Caco-2 (cell line): Measurements from ENCODE around the gene PDIA4. TPM values are rescaled to one million over a fixed set of nuclear protein-coding genes. Genes with fewer than 3 reads are reported as not detected.

Experiments
- BruUV-seq: library from RNA; stranded (reverse); fragments of 400-500 nt; replicated peaks from 2 replicates; lab custom pipeline; 2021; lab: Mats Ljungman, UMichigan
- CTCF ChIA-PET: fragments of 300-600 bp; sonication (Branson Sonifier 250); formaldehyde crosslinking; loops from one replicate; lab custom pipeline; 2022; ENCODE audit warnings: antibody characterized with exemption; lab: Charles Lee
- POLR2A ChIA-PET: fragments of 300-600 bp; sonication (Branson Sonifier 250); formaldehyde crosslinking; loops from one replicate; lab custom pipeline; 2022; ENCODE audit warnings: antibody characterized with exemption; lab: Charles Lee
- DNase-seq, 2 experiments: peaks; one replicate each; pipeline versions ENCODE4 v3.0.0 to v3.0.0-alpha.2; 2020 to 2022
- H3K27me3 ChIP-seq: replicated peaks from 2 replicates; pipeline ENCODE4 v1.6.0; 2011; ENCODE audit warnings: low read length; ENCODE audit not compliant: control insufficient read depth, insufficient read depth
- H3K36me3 ChIP-seq: 2 replicates; pipeline ENCODE4 v1.5.1; 2011; ENCODE audit warnings: low read length; ENCODE audit not compliant: control insufficient read depth, insufficient read depth
- H3K4me1 ChIP-seq: fragments of 250-450 bp; sonication (Bioruptor Pico); 2 replicates; pipeline ENCODE4 v1.5.1; 2020; ENCODE audit warnings: mild to moderate bottlenecking
- H3K4me3 ChIP-seq: 2 replicates; pipeline ENCODE4 v1.5.1; 2011; ENCODE audit warnings: low read depth, mild to moderate bottlenecking, control low read depth, low read length
- H3K9me3 ChIP-seq: fragments of 250-450 bp; sonication (Bioruptor Pico); 2 replicates; pipeline ENCODE4 v1.5.1; 2020; ENCODE audit warnings: mild to moderate bottlenecking, moderate library complexity
- H3K27ac Mint-ChIP-seq: one replicate; pipeline ENCODE4 v1.8.0; 2022; ENCODE audit warnings: mixed read lengths; ENCODE audit not compliant: unreplicated experiment
- H3K27me3 Mint-ChIP-seq: one replicate; pipeline ENCODE4 v1.8.0; 2022; ENCODE audit warnings: mixed read lengths; ENCODE audit not compliant: insufficient read depth, unreplicated experiment
- H3K36me3 Mint-ChIP-seq: one replicate; pipeline ENCODE4 v1.8.0; 2022; ENCODE audit warnings: mild to moderate bottlenecking, mixed read lengths; ENCODE audit not compliant: insufficient read depth, unreplicated experiment
- H3K4me1 Mint-ChIP-seq: one replicate; pipeline ENCODE4 v1.8.0; 2022; ENCODE audit warnings: low read depth, mixed read lengths; ENCODE audit not compliant: unreplicated experiment
- H3K4me3 Mint-ChIP-seq: one replicate; pipeline ENCODE4 v1.8.0; 2022; ENCODE audit warnings: mild to moderate bottlenecking, moderate library complexity, mixed read lengths; ENCODE audit not compliant: unreplicated experiment
- H3K9me3 Mint-ChIP-seq: one replicate; pipeline ENCODE4 v1.8.0; 2022; ENCODE audit warnings: mixed read lengths; ENCODE audit not compliant: unreplicated experiment
- CTCF ChIP-seq, 2 experiments: fragments of 200-600 bp in 1 of 2; IDR thresholded peaks; 1 replicate in 1 of 2; 2 replicates in 1 of 2; pipeline versions ENCODE4 v1.5.1 to v1.8.0; 2011 to 2022; ENCODE audit warnings: antibody characterized with exemption in 1 of 2, control low read depth in 1 of 2, inconsistent platforms in 1 of 2, low read depth in 1 of 2, low read length in 1 of 2, mild to moderate bottlenecking in 1 of 2, moderate library complexity in 1 of 2; ENCODE audit not compliant: insufficient read depth in 1 of 2, severe bottlenecking in 1 of 2, unreplicated experiment in 1 of 2
- intact Hi-C: fragments of 100-400 bp; cut with micrococcal nuclease; formaldehyde crosslinking; loops from one replicate; pipeline ENCODE4 v1.10.0; 2022; ENCODE audit not compliant: unreplicated experiment
- total RNA-seq: library from RNA; stranded (reverse); gene quantifications from 2 replicates; pipeline ENCODE4 v1.2.3, GENCODE V29; 2022

Gene PDIA4
- total RNA-seq, 1 experiment from 2014 or later = 197 TPM

GRCh38 chr7:148983200-148984146 lies 44.8 kb downstream of the PDIA4 start:
- Mint-ChIP-seq H3K4me3 (peak overlapping the region; percentile 76), H3K9me3 (no peaks in the 10 kb centered on the region), H3K36me3 (peaks cover 23% of the 10 kb centered on the region), H3K27me3 (peaks cover 7% of the 10 kb centered on the region), H3K27ac (peak overlapping the region; percentile 91), H3K4me1 (peaks cover 38% of the 10 kb centered on the region)
- POLR2A ChIA-PET = interaction anchor here (0.6 to 0.7 kb wide), 2 partner anchors 20 to 164 kb away, joined by 3 read pairs; partner anchors contain the start of gene ZNF398
- peak overlapping the region; percentile 45 for H3K4me3 ChIP-seq
- no TSS peak for BruUV-seq
- CTCF ChIA-PET = interaction anchor here (0.8 to 1.8 kb wide), 4 partner anchors 17 to 248 kb away, joined by 3 to 5 read pairs (median 4); no protein-coding TSS in a partner anchor
- intact Hi-C loops = loop anchor here (1.0 to 2.0 kb wide), 2 partner anchors 17 to 43 kb away; no protein-coding TSS in a partner anchor
- H3K9me3 ChIP-seq = no peaks in the 10 kb centered on the region
- peak; percentile 83 to 89 for DNase-seq
- H3K36me3 ChIP-seq = no peaks in the 10 kb centered on the region
- peaks cover 8% of the 10 kb centered on the region; the same call in 1 of the 2 replicates for H3K4me1 ChIP-seq
- TF ChIP-seq CTCF (IDR thresholded peaks at IDR 0.05; ENCODE audit: insufficient read depth in 1 of 2, low read depth in 1 of 2, low read length in 1 of 2, severe bottlenecking in 1 of 2, unreplicated experiment in 1 of 2) = no peak
- H3K27me3 ChIP-seq = no peaks in the 10 kb centered on the region

- no TSS peak for BruUV-seq
- POLR2A ChIA-PET = interaction anchor here (0.6 to 0.7 kb wide), 2 partner anchors 19 to 165 kb away, joined by 3 read pairs; partner anchors contain the start of gene ZNF398
- intact Hi-C loops = loop anchor here (1.0 to 2.0 kb wide), 2 partner anchors 16 to 42 kb away; no protein-coding TSS in a partner anchor
Observed at GRCh38 chr7:148982654-148983199, 45.6 kb downstream of the PDIA4 start.

More at GRCh38 chr7:148982654-148983199, 45.6 kb downstream of the PDIA4 start:
- peak in 1 of 2 experiments; percentile 32 for DNase-seq
- peak overlapping the region; percentile 76 for H3K4me3 Mint-ChIP-seq
- no peaks in the 10 kb centered on the region for H3K27me3 ChIP-seq
- TF ChIP-seq CTCF (IDR thresholded peaks at IDR 0.05; ENCODE audit: insufficient read depth in 1 of 2, low read depth in 1 of 2, low read length in 1 of 2, severe bottlenecking in 1 of 2, unreplicated experiment in 1 of 2) = no peak
- 0 out of 2 replicates have a peak, but pooled peaks cover 8% of the 10 kb centered on the region for H3K4me1 ChIP-seq
- H3K27me3 Mint-ChIP-seq = peaks cover 7% of the 10 kb centered on the region
- no peaks in the 10 kb centered on the region for H3K9me3 ChIP-seq
- H3K9me3 Mint-ChIP-seq = no peaks in the 10 kb centered on the region
- H3K4me3 ChIP-seq = peak overlapping the region; percentile 45
- CTCF ChIA-PET = interaction anchor here (1.1 to 1.8 kb wide), 3 partner anchors 16 to 83 kb away, joined by 3 to 5 read pairs (median 5); no protein-coding TSS in a partner anchor
- peaks cover 38% of the 10 kb centered on the region for H3K4me1 Mint-ChIP-seq
- H3K36me3 Mint-ChIP-seq = peaks cover 22% of the 10 kb centered on the region
- H3K27ac Mint-ChIP-seq = peak overlapping the region; percentile 91
- no peaks in the 10 kb centered on the region for H3K36me3 ChIP-seq
